NCI-H1694 treated with DMSO at 0.1 percent for 48 hours (cell line): Measurements from ENCODE around the gene UNC5B.

Source experiments
- DNase-seq: peaks from one replicate; lab custom pipeline; 2025; lab: John Stamatoyannopoulos, UW

The UNC5B gene

DNA sequence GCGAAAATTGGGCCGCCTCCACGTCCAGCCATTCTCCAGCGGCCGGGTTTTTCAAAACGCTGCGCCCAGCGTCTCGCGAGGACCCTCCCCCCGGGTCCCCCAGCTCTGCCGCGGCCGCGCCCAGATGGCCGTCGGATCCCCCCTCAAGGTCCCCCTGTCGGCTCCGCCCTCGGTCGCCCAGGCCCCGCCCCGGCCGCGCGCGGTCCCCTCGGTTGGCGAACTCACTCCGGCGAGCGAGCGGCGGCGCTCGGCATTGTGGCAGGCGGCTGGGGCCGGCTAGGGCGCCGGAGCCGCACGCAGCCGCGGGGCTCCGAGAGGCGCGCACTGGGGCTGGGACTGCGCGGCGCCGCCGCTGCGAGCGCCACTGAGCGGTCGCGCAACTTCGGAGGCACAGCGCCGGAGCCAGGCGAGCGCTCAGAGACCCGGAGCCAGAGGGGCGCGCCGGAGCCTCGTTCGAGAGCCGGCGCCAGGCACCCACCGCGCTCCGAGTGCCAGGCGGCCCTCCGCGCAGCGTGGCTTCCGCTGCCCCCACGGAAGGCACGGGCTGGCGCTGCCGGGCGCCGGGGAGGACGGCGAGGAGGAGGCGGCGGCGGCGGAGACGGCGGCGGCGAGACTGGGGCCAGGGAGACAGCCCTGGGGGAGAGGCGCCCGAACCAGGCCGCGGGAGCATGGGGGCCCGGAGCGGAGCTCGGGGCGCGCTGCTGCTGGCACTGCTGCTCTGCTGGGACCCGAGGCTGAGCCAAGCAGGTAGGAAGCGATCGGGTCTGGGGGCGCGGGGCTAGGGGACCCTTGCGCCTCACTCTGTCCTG lies at the start of gene UNC5B:
UNC5B (plus strand) TSS at position 253 of the 809 bp plus-strand sequence; CDS start at position 669, 416 bp downstream.
- peak; percentile 54 for DNase-seq

DNA sequence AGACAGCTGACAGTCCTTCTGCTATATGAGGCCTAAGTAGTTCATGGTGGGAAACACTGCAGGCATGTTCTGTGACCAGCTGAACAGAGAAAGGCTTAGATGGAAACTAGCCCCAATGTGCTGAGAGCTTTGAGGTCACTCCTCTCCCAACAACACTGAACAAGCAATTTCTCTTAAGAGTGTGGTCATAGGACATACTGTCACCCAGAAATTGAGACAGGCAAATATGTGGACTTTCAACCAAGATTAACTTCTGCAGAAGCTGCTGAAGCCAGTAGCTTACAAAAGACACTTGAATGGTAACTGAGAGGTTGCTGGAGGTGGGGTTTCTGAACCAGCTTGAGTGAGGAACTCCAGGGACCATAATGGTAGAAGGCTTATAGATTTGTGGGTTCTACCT lies 38.9 kb upstream of the UNC5B start:
- no peak for DNase-seq

GRCh38 chr10:71176661-71177060 lies 35.7 kb upstream of the UNC5B start:
- DNase-seq = no peak

- DNase-seq = no peak
These were observed 34.6 kb upstream of the UNC5B start for GRCh38 chr10:71177651-71178199.

- DNase-seq = no peak
These were observed 33.5 kb upstream of the UNC5B start for GRCh38 chr10:71178880-71179279.

DNA sequence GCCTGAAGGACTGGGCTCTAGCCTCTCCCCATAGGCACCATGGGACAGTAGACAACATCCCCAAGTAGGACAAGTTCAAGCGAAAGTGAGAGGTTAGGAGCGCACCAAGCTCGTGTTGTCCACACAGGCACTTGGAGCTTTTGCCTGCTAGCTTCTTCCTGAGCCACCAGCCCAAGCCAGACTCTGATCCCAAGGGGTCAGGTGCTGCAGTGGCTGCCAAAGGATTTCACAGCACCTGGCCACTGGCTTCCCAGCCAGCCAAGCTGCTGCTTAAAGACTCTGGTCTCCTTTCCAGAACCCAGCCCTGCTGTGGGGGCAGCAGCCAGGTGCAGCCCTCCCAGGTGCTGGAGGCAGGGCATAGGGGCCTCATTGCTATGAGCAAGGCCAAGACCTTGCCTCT lies 33.0 kb upstream of the UNC5B start:
- DNase-seq = peak; percentile 93

DNA sequence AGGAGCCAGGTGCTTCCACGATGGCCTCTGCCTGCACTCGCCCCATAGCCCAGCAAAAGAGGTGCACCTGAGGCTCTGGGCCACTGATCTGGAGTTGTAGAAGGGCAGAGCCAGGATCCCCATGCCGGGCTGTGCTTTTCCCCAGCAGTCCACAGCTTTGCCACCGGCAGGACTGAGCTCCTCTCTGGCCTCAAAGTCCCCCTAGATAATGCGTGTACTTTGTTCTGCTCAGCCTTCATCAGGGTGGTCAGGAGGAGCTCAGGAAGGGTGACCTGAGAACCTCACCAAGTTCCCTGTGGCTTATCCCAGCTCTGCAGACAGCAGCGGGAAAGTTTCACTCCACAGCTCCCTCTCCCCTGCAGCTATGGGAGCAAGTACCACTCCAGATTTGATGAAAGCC lies 27.9 kb upstream of the UNC5B start:
- no peak for DNase-seq

DNA sequence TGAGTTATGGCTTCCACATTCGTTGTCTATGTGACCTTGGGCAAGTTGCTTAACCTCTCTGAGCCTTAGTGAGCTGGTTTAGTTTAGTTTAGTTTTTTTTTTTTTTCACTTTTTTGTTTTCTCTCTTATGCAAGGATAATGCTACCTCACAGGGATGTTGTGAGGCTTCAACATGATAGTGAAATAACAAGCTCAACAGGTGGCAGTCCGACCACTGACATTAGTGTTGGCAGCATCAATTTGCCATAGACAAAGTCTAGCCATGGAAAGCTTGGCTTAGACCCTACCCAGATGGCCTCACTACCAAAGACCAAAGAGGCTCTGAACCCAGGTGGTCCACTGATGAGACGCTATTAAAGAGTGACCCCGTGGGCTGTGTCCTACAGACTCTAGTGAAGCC lies 27.2 kb upstream of the UNC5B start:
- DNase-seq = no peak

- DNase-seq = no peak
These were observed 25.2 kb upstream of the UNC5B start for GRCh38 chr10:71187197-71187596.

DNA sequence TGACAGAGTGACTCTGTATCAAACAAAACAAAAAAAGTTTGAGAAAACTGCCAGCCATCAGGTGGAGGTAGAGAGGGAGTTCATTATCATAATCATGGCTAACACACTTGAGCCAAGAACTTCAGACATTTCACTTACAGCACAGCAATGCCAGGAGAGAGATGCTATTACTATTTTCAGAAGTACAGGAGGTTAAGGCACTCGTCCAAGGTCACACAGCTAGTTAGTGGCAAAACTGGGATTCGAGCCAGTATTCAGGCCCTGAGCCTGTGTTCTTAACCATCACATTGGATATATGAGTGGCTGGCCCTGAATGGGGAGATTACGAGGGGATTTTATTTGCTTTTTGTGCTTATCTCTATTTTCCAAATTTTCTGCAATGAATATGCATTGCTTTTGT lies 24.8 kb upstream of the UNC5B start:
- no peak for DNase-seq

DNA sequence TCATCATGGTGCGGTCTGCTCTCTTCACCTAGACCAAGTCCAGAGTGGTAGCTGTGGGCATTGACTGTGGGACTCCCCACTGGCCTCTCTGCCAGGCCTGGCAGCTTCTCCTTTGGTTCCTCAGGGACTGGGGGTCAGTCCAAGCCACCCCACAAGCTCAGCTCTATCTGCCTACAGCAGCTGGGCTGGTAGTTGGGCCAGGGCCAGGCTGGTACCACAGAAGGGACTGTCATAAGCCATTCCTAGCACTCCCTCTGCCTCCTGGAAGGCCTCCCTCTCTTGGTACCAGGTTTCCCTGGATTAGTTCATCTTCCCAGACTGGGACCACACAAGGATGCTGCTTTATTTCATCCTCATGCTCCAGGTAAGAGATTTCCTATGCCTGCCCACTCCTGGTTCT lies 24.2 kb upstream of the UNC5B start:
- DNase-seq = no peak

DNA sequence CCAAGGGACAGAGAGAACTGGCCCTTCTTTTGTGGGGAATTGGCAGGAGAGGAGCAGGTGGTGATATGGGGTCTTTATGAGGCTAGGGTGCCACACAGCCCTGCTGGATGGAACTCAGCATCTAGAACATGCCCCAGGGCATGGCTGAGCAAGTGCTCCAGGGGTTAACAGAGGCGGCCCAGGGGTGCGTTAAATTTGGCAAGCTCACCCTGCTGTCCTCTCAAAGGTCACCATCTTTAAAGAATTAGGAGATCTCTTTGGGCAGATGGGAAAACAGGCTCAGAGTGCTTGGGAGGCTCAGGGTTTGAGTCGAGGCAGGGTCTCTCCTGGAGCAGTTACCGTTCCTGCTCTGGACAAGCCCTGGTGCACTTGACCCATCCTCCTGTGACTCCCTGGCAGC lies 21.4 kb upstream of the UNC5B start:
- DNase-seq = no peak

DNA sequence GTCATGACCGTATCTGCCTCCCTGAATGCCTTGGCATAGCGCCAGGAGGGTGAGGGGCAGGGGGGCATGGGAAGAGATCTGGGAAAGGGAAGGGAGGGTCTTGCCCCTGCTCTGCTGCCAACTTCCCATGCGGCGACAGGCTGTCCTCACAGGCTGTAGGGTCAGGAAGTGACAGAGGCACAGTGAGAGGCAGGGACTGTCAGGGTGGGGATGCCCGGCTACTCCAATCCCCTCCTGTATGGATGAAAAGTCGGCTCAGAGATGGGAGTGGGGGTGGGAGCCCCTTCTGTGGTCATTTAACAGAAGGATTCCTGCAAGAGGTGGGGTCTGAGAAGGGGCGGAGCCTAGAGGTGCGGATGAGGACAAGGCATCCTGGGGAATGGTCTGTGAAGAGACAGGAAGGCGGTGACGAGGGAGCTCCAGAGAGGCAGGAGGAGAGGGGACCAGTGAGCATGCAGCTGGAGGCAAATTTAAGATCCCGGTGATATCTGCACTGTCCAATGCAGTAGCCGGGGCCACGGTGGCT lies 20.8 kb upstream of the UNC5B start:
- DNase-seq = no peak

DNA sequence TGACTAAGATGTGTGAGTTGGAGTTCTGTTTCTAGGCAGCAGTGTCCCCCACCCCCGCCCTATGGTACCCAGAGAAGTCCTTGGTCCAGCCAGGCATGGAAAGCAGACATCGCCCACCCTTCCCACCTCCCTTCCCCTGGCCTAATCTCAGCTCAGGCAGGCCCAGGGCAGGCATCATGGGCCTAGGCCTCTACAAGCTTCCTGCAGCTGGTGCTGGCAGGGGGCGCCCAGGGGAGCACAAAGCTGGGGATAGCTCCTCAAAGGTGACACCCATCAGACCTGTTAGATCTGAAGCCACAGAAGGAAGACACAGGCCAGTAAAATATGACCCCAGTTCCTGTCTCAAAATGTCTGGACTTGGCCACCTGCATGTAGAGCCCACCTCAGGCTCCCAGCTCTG lies 18.9 kb upstream of the UNC5B start:
- DNase-seq = no peak

GRCh38 chr10:71197955-71198354 lies 14.4 kb upstream of the UNC5B start:
- DNase-seq = no peak

GRCh38 chr10:71201849-71202248 lies 10.5 kb upstream of the UNC5B start:
- no peak for DNase-seq

DNA sequence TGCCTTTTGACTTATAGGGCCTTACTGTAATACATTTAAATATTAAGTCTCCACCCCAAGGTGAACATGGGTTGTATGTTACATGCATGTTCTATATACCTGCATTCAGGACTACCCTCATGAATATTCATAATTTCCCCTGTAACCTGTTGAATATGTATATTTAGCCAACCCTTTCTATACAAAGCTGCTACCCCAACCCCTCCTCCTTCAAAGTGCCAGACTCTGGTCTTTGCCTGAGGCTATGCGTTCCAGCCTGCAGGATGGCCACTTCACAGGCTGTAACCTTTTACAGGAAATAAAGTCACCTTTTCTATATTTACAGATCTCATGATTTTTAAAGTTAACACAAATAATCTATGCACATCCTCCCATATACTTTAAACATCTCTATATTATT lies 10.1 kb upstream of the UNC5B start:
- no peak for DNase-seq

DNA sequence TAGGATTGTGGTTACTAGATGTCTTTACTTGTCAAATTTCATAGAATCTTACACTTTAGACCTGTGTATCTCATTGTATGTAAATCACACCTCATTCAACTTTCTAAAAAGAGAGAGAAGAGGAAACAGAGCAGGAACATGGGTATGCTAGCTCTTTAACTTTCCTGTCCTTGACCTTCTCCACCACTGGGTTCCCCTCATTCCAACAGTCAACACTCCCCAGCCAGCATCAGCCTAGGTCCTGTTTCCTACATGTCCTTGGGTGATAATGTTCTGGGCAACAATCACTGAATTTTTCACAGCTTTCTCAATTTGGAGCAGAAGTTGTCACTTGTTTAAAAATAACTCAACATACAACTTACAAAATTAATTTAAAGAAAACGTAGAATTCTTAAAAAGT lies 9.2 kb upstream of the UNC5B start:
- no peak for DNase-seq

GRCh38 chr10:71203716-71204115 lies 8.7 kb upstream of the UNC5B start:
- DNase-seq = no peak

DNA sequence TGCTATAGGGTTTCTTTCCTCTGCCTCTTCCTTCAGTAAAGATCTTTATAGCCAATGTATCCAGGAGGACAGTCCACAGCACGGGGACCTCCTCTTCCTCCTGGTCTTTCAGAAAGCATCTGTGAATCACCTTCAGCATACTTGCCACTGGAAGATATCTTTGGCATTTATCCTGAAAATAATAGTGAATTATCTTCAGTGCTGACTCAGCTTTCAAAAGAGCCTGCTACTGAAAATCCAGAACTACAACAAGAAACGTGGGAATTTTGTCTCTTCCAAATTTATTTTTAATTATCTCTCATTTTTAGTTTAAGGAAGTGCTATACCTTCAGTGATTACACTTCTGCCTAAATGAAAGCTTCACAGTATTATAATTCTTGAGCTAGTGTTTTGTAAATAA lies 7.6 kb upstream of the UNC5B start:
- no peak for DNase-seq

- no peak for DNase-seq
These were observed 6.9 kb upstream of the UNC5B start for GRCh38 chr10:71205468-71205867.

- DNase-seq = no peak
These were observed 5.5 kb upstream of the UNC5B start for GRCh38 chr10:71206911-71207310.

- DNase-seq = no peak
These were observed 4.8 kb upstream of the UNC5B start for GRCh38 chr10:71207578-71207977.

DNA sequence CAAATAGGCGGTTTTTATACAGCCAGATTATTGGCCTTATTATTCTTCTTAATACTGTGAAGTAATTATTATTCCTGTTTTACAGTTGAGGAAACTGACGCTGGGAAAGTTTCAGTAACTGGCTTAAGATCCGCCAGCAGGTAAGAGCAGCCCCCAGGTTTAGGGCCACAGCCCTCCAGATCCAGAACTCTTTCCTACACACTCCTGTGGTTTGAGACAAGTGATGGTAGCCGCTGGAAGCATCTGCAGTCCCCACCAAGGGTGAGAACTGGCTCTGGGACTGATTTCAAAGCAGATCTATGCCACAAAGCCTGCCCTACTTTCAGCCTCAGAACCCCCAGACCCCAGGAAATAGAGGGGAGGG lies 3.0 kb upstream of the UNC5B start:
- DNase-seq = no peak
